Measurements from ENCODE around the gene STOML1. TPM values are rescaled to one million over a fixed set of nuclear protein-coding genes. Genes with fewer than 3 reads are reported as not detected.

STOML1 gene
- total and polyA plus RNA-seq, 9 of the 15 experiments (the other 6 are each of a cell fraction or from before 2014, with no cell fraction given): 0.25 to 9.7 (median 4.6) TPM

DNA sequence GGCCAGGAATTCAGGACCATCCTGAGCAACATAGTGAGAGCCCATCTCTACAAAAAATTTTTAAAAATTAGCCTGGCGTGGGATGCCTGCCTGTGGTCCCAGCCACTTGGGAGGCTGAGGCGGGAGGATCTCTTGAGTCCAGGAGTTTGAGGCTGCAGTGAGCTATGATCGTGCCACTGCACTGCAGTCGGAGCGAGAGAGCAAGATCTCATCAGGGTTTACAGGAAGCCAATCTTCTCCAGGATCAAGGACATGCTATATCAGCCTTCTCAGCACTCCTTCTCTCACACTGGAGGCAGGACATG is 451 bp upstream of the STOML1 start:
- POLR2A ChIA-PET: no interaction called here
- H3K4me3 ChIP-seq: peak overlapping the region; percentile 86
- CTCF ChIA-PET (ENCODE audit: low intra/inter-chr PET ratio): no interaction called here
- FAIRE-seq (no peak), DNase-seq (ENCODE audit: extremely low read depth in 1 of 4, low spot score in 3 of 4) (peak in 1 of 4 experiments; percentile 30), ATAC-seq (no peak)
- peak overlapping the region; percentile 84 for H3K4me2 ChIP-seq (ENCODE audit: insufficient read depth, low read length)
- no peaks in the 10 kb centered on the region for H4K20me1 ChIP-seq (replicated peaks; ENCODE audit: control insufficient read depth, insufficient read depth, low read length)
- no peaks in the 10 kb centered on the region for H3K9me1 ChIP-seq (ENCODE audit: control insufficient read depth, insufficient read depth, low read length)
- H3K9me3 ChIP-seq (replicated peaks; ENCODE audit: control insufficient read depth, insufficient read depth, low read depth, low read length): no peaks in the 10 kb centered on the region
- BruUV-seq (replicated peaks): no TSS peak
- peak overlapping the region; percentile 52; the same call in 2 of the 3 replicates for H3K27ac ChIP-seq (ENCODE audit: extremely low read depth, low read depth, low read length)
- peak overlapping the region; percentile 99 for H2AFZ ChIP-seq (ENCODE audit: low read depth, low read length)
- TF ChIP-seq, protein P1, sequence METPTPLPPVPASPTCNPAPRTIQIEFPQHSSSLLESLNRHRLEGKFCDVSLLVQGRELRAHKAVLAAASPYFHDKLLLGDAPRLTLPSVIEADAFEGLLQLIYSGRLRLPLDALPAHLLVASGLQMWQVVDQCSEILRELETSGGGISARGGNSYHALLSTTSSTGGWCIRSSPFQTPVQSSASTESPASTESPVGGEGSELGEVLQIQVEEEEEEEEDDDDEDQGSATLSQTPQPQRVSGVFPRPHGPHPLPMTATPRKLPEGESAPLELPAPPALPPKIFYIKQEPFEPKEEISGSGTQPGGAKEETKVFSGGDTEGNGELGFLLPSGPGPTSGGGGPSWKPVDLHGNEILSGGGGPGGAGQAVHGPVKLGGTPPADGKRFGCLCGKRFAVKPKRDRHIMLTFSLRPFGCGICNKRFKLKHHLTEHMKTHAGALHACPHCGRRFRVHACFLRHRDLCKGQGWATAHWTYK (CRISPR knock-in tag; IDR thresholded peaks at IDR 0.05): 0 out of 2 replicates have a peak, but pooled peaks have one; percentile 18
- TF ChIP-seq ZBTB17 (CRISPR knock-in tag; IDR thresholded peaks at IDR 0.05): 0 out of 2 replicates have a peak, but pooled peaks have one; percentile 2
- no peak for TF ChIP-seq NFYB (IDR thresholded peaks at IDR 0.05; ENCODE audit: extremely low read depth, insufficient read length)
- H3K9ac ChIP-seq (ENCODE audit: insufficient read depth in 1 of 2, low read depth in 2 of 2, low read length in 2 of 2): peak overlapping the region; percentile 62 to 77
- H3K79me2 ChIP-seq (ENCODE audit: control insufficient read depth, insufficient read depth, low read length): peaks cover 33% of the 10 kb centered on the region
- 10% methylated on average over 5 of the region's 5 CpGs for WGBS (ENCODE audit: insufficient coverage, low coverage, missing lambda C conversion rate)
- no peaks in the 10 kb centered on the region; a peak in 1 of 5 replicates for H3K27me3 ChIP-seq (ENCODE audit: control insufficient read depth in 2 of 2, insufficient read depth in 2 of 2, low read length in 2 of 2)
- H3K36me3 ChIP-seq (ENCODE audit: control insufficient read depth, insufficient read depth, low read length): peaks cover 3% of the 10 kb centered on the region; the same call in 2 of the 3 replicates
- in situ Hi-C loops (cut with MboI) (no loop called here), intact Hi-C loops (cut with micrococcal nuclease) (loop anchor here (5.0 to 10.0 kb wide), 2 partner anchors 45 to 622 kb away; partner anchors contain the start of gene CLK3)
- peaks cover 42 to 46% of the 10 kb centered on the region in 2 experiments for H3K4me1 ChIP-seq (replicated peaks in 1 of 2; ENCODE audit: control insufficient read depth in 2 of 2, insufficient read depth in 2 of 2, low read length in 2 of 2)

DNA sequence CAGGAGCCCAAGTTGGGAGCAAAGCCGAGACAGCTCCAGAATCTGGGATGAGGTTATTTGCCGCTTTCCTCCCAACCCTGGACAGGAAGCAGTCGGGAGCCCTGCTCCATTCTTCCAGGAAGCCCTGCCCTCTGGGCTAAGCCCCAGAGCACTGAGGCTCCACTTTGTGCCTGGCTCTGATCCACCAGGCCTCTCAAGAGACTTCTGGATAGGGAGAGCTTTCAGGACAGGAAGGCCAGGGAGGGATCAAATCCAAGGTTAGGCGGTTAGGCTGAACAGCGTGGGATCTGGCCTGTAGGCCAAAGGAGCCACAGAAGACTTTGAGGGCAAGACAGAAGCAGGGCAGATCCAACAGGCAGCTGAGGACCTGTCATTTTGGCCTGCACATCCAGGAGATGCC is 835 bp downstream of the STOML1 start:
- Histone ChIP-seq H3K4me2 (ENCODE audit: insufficient read depth, low read length) (peak overlapping the region; percentile 84), H3K4me1 (replicated peaks in 1 of 2; ENCODE audit: control insufficient read depth in 2 of 2, insufficient read depth in 2 of 2, low read length in 2 of 2) (peaks cover 38 to 46% of the 10 kb centered on the region in 2 experiments), H3K36me3 (ENCODE audit: control insufficient read depth, insufficient read depth, low read length) (no peaks in the 10 kb centered on the region), H2AFZ (ENCODE audit: low read depth, low read length) (peak overlapping the region; percentile 99), H3K9me3 (replicated peaks; ENCODE audit: control insufficient read depth, insufficient read depth, low read depth, low read length) (no peaks in the 10 kb centered on the region), H3K9ac (ENCODE audit: insufficient read depth in 1 of 2, low read depth in 2 of 2, low read length in 2 of 2) (peak overlapping the region; percentile 68 to 85; a peak in 3 of 4 replicates), H3K9me1 (ENCODE audit: control insufficient read depth, insufficient read depth, low read length) (no peaks in the 10 kb centered on the region), H4K20me1 (replicated peaks; ENCODE audit: control insufficient read depth, insufficient read depth, low read length) (no peaks in the 10 kb centered on the region), H3K27ac (ENCODE audit: extremely low read depth, low read depth, low read length) (peak overlapping the region; percentile 56), H3K27me3 (ENCODE audit: control insufficient read depth in 2 of 2, insufficient read depth in 2 of 2, low read length in 2 of 2) (no peaks in the 10 kb centered on the region; a peak in 1 of 5 replicates), H3K79me2 (ENCODE audit: control insufficient read depth, insufficient read depth, low read length) (peaks cover 20% of the 10 kb centered on the region), H3K4me3 (peak overlapping the region; percentile 86)
- ChIA-PET POLR2A (interaction anchor here (0.9 kb wide), 1 partner anchor 13 kb away, joined by 4 read pairs; no protein-coding TSS in a partner anchor), CTCF (ENCODE audit: low intra/inter-chr PET ratio) (no interaction called here)
- FAIRE-seq (no peak), DNase-seq (ENCODE audit: extremely low read depth in 1 of 4, low spot score in 3 of 4) (no peak), ATAC-seq (no peak)
- intact Hi-C loops (cut with micrococcal nuclease) (loop anchor here (5.0 to 10.0 kb wide), 2 partner anchors 46 to 624 kb away; partner anchors contain the start of gene CLK3), in situ Hi-C loops (cut with MboI) (no loop called here)
- 7% methylated on average over 5 of the region's 5 CpGs for WGBS (ENCODE audit: insufficient coverage, low coverage, missing lambda C conversion rate)
- BruUV-seq (replicated peaks): TSS peak; percentile 45
- TF ChIP-seq HSF4 (CRISPR knock-in tag; IDR thresholded peaks at IDR 0.05; ENCODE audit: borderline replicate concordance) (no peak), E2F1 (CRISPR knock-in tag; IDR thresholded peaks at IDR 0.05) (0 out of 2 replicates have a peak, but pooled peaks have one; percentile 1), RREB1 (CRISPR knock-in tag; IDR thresholded peaks at IDR 0.05) (no peak)
